Mucosa of stomach (tissue), 1 donor: ENCODE results near the gene ZNF799.
A peak's percentile ranks its signal among the peaks of the same experiment; 100 is the strongest.
"Not testable (repeated sequence)": the region's sequence is repeated elsewhere in the genome, so short reads cannot be mapped to it uniquely, and the experiment has no call there.

Experiments used
- H3K27me3 ChIP-seq: one replicate; pipeline ENCODE4 v1.7.0; 2013; ENCODE audit warnings: mild to moderate bottlenecking, low read length; ENCODE audit not compliant: control insufficient read depth, insufficient read depth
- H3K36me3 ChIP-seq: one replicate; pipeline ENCODE4 v1.7.0; 2013; ENCODE audit warnings: low read length; ENCODE audit not compliant: control insufficient read depth, insufficient read depth
- H3K4me1 ChIP-seq: one replicate; pipeline ENCODE4 v1.7.0; 2013; ENCODE audit warnings: mild to moderate bottlenecking, low read length; ENCODE audit not compliant: control insufficient read depth, insufficient read depth
- H3K4me3 ChIP-seq: one replicate; pipeline ENCODE4 v1.7.0; 2013; ENCODE audit warnings: low read length
- H3K9ac ChIP-seq: one replicate; pipeline ENCODE4 v1.7.0; 2013; ENCODE audit warnings: mild to moderate bottlenecking, low read length, moderate library complexity
- H3K9me3 ChIP-seq: one replicate; pipeline ENCODE4 v1.7.0; 2013; ENCODE audit warnings: mild to moderate bottlenecking, low read length, moderate library complexity; ENCODE audit not compliant: control insufficient read depth
- donor health status: Pancreatic carcinoma.

Gene ZNF799

GRCh38 chr19:12391148-12391547 lies 9.9 kb downstream of the ZNF799 start:
- H3K4me3 ChIP-seq, H3K4me1 ChIP-seq, H3K9me3 ChIP-seq, H3K27me3 ChIP-seq, H3K9ac ChIP-seq, H3K36me3 ChIP-seq: not testable (repeated sequence)

GRCh38 chr19:12386365-12386764 lies 14.7 kb downstream of the ZNF799 start:
- H3K27me3 ChIP-seq, H3K9ac ChIP-seq, H3K4me1 ChIP-seq, H3K4me3 ChIP-seq, H3K9me3 ChIP-seq, H3K36me3 ChIP-seq: not testable (repeated sequence)

- Histone ChIP-seq H3K9me3 (peaks cover 7% of the 10 kb centered on the region), H3K9ac (no peak overlapping the region), H3K36me3 (no peaks in the 10 kb centered on the region), H3K27me3 (no peaks in the 10 kb centered on the region), H3K4me1 (no peaks in the 10 kb centered on the region), H3K4me3 (no peak overlapping the region)
Observed at GRCh38 chr19:12380444-12380737, 20.7 kb downstream of the ZNF799 start.

GRCh38 chr19:12379732-12380443 lies 21.2 kb downstream of the ZNF799 start:
- H3K4me1 ChIP-seq = no peaks in the 10 kb centered on the region
- H3K27me3 ChIP-seq = no peaks in the 10 kb centered on the region
- H3K9ac ChIP-seq = no peak overlapping the region
- no peaks in the 10 kb centered on the region for H3K36me3 ChIP-seq
- H3K9me3 ChIP-seq = peaks cover 7% of the 10 kb centered on the region
- H3K4me3 ChIP-seq = no peak overlapping the region

GRCh38 chr19:12374026-12374425 lies 27.0 kb downstream of the ZNF799 start:
- H3K36me3 ChIP-seq = no peaks in the 10 kb centered on the region
- H3K9me3 ChIP-seq = no peaks in the 10 kb centered on the region
- no peak overlapping the region for H3K9ac ChIP-seq
- no peaks in the 10 kb centered on the region for H3K27me3 ChIP-seq
- no peak overlapping the region for H3K4me3 ChIP-seq
- no peaks in the 10 kb centered on the region for H3K4me1 ChIP-seq

GRCh38 chr19:12365236-12366162 lies 35.6 kb downstream of the ZNF799 start, which contains the start of gene ZNF442:
Gene ZNF442 (minus strand): TSS chr19:12365683. CDS start chr19:12363631, 2,052 bp downstream.
- H3K9ac ChIP-seq = peak within 1 kb of the TSS; percentile 87
- H3K9me3 ChIP-seq = no peaks in the 10 kb centered on the region

GRCh38 chr19:12364391-12365235 lies 36.5 kb downstream of the ZNF799 start:
- H3K4me3 ChIP-seq = peak overlapping the region; percentile 92

More at GRCh38 chr19:12365236-12366162, 35.6 kb downstream of the ZNF799 start, which contains the start of gene ZNF442:
- H3K36me3 ChIP-seq = no peaks in the 10 kb centered on the region
- no peaks in the 10 kb centered on the region for H3K4me1 ChIP-seq
- no peaks in the 10 kb centered on the region for H3K27me3 ChIP-seq
- peak within 1 kb of the TSS; percentile 92 for H3K4me3 ChIP-seq

GRCh38 chr19:12362236-12362635 lies 38.8 kb downstream of the ZNF799 start:
- H3K9me3 ChIP-seq = not testable (repeated sequence)

More at GRCh38 chr19:12364391-12365235, 36.5 kb downstream of the ZNF799 start:
- no peaks in the 10 kb centered on the region for H3K4me1 ChIP-seq
- no peaks in the 10 kb centered on the region for H3K36me3 ChIP-seq
- H3K9me3 ChIP-seq = no peaks in the 10 kb centered on the region
- no peaks in the 10 kb centered on the region for H3K27me3 ChIP-seq
- peak overlapping the region; percentile 87 for H3K9ac ChIP-seq

GRCh38 chr19:12353375-12353774 lies 47.7 kb downstream of the ZNF799 start:
- Histone ChIP-seq H3K36me3 (no peaks in the 10 kb centered on the region), H3K27me3 (no peaks in the 10 kb centered on the region), H3K9ac (no peak overlapping the region), H3K9me3 (peaks cover 7% of the 10 kb centered on the region), H3K4me3 (no peak overlapping the region), H3K4me1 (no peaks in the 10 kb centered on the region)

More at GRCh38 chr19:12362236-12362635, 38.8 kb downstream of the ZNF799 start:
- H3K4me1 ChIP-seq, H3K36me3 ChIP-seq, H3K9ac ChIP-seq, H3K27me3 ChIP-seq, H3K4me3 ChIP-seq: not testable (repeated sequence)

- Histone ChIP-seq H3K9me3 (peaks cover 7% of the 10 kb centered on the region), H3K4me3 (no peak overlapping the region), H3K4me1 (no peaks in the 10 kb centered on the region), H3K36me3 (no peaks in the 10 kb centered on the region), H3K9ac (no peak overlapping the region), H3K27me3 (no peaks in the 10 kb centered on the region)
Observed at GRCh38 chr19:12350890-12351197, 50.2 kb downstream of the ZNF799 start.

GRCh38 chr19:12350185-12350889 lies 50.7 kb downstream of the ZNF799 start:
- H3K9ac ChIP-seq = no peak overlapping the region
- peaks cover 7% of the 10 kb centered on the region for H3K9me3 ChIP-seq
- no peak overlapping the region for H3K4me3 ChIP-seq

More at GRCh38 chr19:12350185-12350889, 50.7 kb downstream of the ZNF799 start:
- Histone ChIP-seq H3K4me1 (no peaks in the 10 kb centered on the region), H3K27me3 (no peaks in the 10 kb centered on the region), H3K36me3 (no peaks in the 10 kb centered on the region)
